SK-N-SH (cell line): ENCODE measurements around the gene HS2ST1.
"Not testable (repeated sequence)": the region's sequence is repeated elsewhere in the genome, so short reads cannot be mapped to it uniquely, and the experiment has no call there.

Experiments used
- CHD2 ChIP-seq: fragments of 150-350 bp; IDR thresholded peaks from 2 replicates; pipeline ENCODE4 v1.6.1; 2018; ENCODE audit warnings: low read length; ENCODE audit not compliant: partially characterized antibody
- FOXM1 ChIP-seq: IDR thresholded peaks from 2 replicates; pipeline ENCODE4 v1.4.0; 2012; ENCODE audit warnings: low read depth, mild to moderate bottlenecking
- GABPA ChIP-seq: IDR thresholded peaks from 2 replicates; pipeline ENCODE4 v1.4.0; 2012; ENCODE audit warnings: low read depth, mild to moderate bottlenecking
- MAX ChIP-seq: IDR thresholded peaks from 2 replicates; pipeline ENCODE4 v1.4.0; 2012; ENCODE audit warnings: low read depth
- POLR2AphosphoS5 ChIP-seq: IDR thresholded peaks from 2 replicates; pipeline ENCODE4 v1.6.1; 2012; ENCODE audit warnings: low read depth, low read length
- RAD21 ChIP-seq: IDR thresholded peaks from 2 replicates; pipeline ENCODE4 v1.6.1; 2012; ENCODE audit warnings: mild to moderate bottlenecking, low read length
- TAF1 ChIP-seq: IDR thresholded peaks from 2 replicates; pipeline ENCODE4 v1.6.1; 2012; ENCODE audit warnings: low read depth, mild to moderate bottlenecking, low read length, moderate library complexity, borderline replicate concordance
- USF2 ChIP-seq: fragments of 150-350 bp; IDR thresholded peaks from 2 replicates; pipeline ENCODE4 v1.6.1; 2017; ENCODE audit warnings: antibody characterized with exemption, low read length, low read depth, borderline replicate concordance
- TF ChIP-seq, protein P1 (sequence below): IDR thresholded peaks from 2 replicates; pipeline ENCODE4 v1.6.1; 2012; ENCODE audit warnings: mild to moderate bottlenecking, low read depth, low read length, moderate library complexity
- TF ChIP-seq, protein P2 (sequence below): fragments of 200-600 bp; sonication (generic); IDR thresholded peaks from 2 replicates; pipeline ENCODE4 v1.6.1; 2017; ENCODE audit warnings: antibody characterized with exemption, mild to moderate bottlenecking, moderate library complexity
- TF ChIP-seq, protein P3 (sequence below): IDR thresholded peaks from 2 replicates; pipeline ENCODE4 v1.4.0; 2012; ENCODE audit warnings: low read depth, borderline replicate concordance

DNA sequence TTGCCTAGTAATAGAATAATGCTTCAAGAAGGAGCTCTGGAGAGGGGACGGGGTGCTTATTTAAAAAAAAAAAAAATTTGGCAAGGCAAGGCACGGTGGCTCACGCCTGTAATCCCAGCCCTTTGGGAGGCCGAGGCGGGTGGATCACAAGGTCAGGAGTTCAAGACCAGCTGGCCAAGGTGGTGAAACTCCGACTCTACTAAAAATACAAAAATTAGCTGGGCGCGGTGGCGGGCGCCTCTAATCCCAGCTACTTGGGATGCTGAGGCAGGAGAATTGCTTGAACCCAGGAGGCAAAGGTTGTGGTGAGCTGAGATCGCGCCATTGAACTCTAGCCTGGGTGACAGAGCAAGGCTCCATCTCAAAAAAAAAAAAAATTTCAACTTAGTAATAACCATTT lies 69.2 kb downstream of the HS2ST1 start:
- not testable (repeated sequence) for TF ChIP-seq RAD21, MAX, GABPA, CHD2, TAF1, POLR2AphosphoS5, FOXM1, USF2
- TF ChIP-seq, protein P1, sequence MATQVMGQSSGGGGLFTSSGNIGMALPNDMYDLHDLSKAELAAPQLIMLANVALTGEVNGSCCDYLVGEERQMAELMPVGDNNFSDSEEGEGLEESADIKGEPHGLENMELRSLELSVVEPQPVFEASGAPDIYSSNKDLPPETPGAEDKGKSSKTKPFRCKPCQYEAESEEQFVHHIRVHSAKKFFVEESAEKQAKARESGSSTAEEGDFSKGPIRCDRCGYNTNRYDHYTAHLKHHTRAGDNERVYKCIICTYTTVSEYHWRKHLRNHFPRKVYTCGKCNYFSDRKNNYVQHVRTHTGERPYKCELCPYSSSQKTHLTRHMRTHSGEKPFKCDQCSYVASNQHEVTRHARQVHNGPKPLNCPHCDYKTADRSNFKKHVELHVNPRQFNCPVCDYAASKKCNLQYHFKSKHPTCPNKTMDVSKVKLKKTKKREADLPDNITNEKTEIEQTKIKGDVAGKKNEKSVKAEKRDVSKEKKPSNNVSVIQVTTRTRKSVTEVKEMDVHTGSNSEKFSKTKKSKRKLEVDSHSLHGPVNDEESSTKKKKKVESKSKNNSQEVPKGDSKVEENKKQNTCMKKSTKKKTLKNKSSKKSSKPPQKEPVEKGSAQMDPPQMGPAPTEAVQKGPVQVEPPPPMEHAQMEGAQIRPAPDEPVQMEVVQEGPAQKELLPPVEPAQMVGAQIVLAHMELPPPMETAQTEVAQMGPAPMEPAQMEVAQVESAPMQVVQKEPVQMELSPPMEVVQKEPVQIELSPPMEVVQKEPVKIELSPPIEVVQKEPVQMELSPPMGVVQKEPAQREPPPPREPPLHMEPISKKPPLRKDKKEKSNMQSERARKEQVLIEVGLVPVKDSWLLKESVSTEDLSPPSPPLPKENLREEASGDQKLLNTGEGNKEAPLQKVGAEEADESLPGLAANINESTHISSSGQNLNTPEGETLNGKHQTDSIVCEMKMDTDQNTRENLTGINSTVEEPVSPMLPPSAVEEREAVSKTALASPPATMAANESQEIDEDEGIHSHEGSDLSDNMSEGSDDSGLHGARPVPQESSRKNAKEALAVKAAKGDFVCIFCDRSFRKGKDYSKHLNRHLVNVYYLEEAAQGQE = not testable (repeated sequence)
- TF ChIP-seq, protein P2, sequence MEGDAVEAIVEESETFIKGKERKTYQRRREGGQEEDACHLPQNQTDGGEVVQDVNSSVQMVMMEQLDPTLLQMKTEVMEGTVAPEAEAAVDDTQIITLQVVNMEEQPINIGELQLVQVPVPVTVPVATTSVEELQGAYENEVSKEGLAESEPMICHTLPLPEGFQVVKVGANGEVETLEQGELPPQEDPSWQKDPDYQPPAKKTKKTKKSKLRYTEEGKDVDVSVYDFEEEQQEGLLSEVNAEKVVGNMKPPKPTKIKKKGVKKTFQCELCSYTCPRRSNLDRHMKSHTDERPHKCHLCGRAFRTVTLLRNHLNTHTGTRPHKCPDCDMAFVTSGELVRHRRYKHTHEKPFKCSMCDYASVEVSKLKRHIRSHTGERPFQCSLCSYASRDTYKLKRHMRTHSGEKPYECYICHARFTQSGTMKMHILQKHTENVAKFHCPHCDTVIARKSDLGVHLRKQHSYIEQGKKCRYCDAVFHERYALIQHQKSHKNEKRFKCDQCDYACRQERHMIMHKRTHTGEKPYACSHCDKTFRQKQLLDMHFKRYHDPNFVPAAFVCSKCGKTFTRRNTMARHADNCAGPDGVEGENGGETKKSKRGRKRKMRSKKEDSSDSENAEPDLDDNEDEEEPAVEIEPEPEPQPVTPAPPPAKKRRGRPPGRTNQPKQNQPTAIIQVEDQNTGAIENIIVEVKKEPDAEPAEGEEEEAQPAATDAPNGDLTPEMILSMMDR = not testable (repeated sequence)
- TF ChIP-seq, protein P3, sequence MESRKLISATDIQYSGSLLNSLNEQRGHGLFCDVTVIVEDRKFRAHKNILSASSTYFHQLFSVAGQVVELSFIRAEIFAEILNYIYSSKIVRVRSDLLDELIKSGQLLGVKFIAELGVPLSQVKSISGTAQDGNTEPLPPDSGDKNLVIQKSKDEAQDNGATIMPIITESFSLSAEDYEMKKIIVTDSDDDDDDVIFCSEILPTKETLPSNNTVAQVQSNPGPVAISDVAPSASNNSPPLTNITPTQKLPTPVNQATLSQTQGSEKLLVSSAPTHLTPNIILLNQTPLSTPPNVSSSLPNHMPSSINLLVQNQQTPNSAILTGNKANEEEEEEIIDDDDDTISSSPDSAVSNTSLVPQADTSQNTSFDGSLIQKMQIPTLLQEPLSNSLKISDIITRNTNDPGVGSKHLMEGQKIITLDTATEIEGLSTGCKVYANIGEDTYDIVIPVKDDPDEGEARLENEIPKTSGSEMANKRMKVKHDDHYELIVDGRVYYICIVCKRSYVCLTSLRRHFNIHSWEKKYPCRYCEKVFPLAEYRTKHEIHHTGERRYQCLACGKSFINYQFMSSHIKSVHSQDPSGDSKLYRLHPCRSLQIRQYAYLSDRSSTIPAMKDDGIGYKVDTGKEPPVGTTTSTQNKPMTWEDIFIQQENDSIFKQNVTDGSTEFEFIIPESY = not testable (repeated sequence)
